ENCODE results near the gene SPDYE2B. TPM values are rescaled to one million over a fixed set of nuclear protein-coding genes. Genes with fewer than 3 reads are reported as not detected.
"Not testable (repeated sequence)": the region's sequence is repeated elsewhere in the genome, so short reads cannot be mapped to it uniquely, and the experiment has no call there.

The SPDYE2B gene
- total and polyA plus RNA-seq, 2 donors (not counting 3 experiments of a cell fraction or from before 2014, with no cell fraction given) = not detected

- H3K36me3 ChIP-seq (ENCODE audit: control insufficient read depth in 2 of 2, extremely low read depth in 1 of 2, insufficient read depth in 2 of 2, low read length in 2 of 2); H3K9ac ChIP-seq (replicated peaks; ENCODE audit: extremely low read depth, insufficient read depth, low read length); H3K9me1 ChIP-seq (replicated peaks; ENCODE audit: control insufficient read depth, extremely low read depth, insufficient read depth, low read length); H3K9me3 ChIP-seq (replicated peaks; ENCODE audit: control insufficient read depth, insufficient read depth, low read length); H3K79me2 ChIP-seq (ENCODE audit: control insufficient read depth, insufficient read depth, low read length); CTCF ChIA-PET; H2AFZ ChIP-seq (ENCODE audit: low read depth, low read length); FAIRE-seq; DNase-seq (ENCODE audit: low read depth, low spot score); H4K20me1 ChIP-seq (replicated peaks; ENCODE audit: control insufficient read depth, extremely low read depth, insufficient read depth, low read length); H3K27me3 ChIP-seq (ENCODE audit: control insufficient read depth in 2 of 2, insufficient read depth in 2 of 2, low read length in 2 of 2); H3K4me2 ChIP-seq (ENCODE audit: insufficient read depth, low read length); BruUV-seq (replicated peaks); H3K4me1 ChIP-seq (ENCODE audit: control insufficient read depth, extremely low read depth, insufficient read depth, low read length); intact Hi-C loops (cut with micrococcal nuclease); POLR2A ChIA-PET; H3K27ac ChIP-seq (ENCODE audit: insufficient read depth, low read depth, low read length); dilution Hi-C loops (cut with MboI; ENCODE audit: extremely low pct_ligation_motif_present, low sequenced_read_pairs): not testable (repeated sequence)
- peak overlapping the region in 1 of 3 experiments; percentile 2 for H3K4me3 ChIP-seq (replicated peaks in 1 of 3; ENCODE audit: insufficient read depth in 1 of 3, low read depth in 1 of 3, low read length in 3 of 3)
These were observed 39.5 kb downstream of the SPDYE2B start for GRCh38 chr7:102689436-102690282.

DNA sequence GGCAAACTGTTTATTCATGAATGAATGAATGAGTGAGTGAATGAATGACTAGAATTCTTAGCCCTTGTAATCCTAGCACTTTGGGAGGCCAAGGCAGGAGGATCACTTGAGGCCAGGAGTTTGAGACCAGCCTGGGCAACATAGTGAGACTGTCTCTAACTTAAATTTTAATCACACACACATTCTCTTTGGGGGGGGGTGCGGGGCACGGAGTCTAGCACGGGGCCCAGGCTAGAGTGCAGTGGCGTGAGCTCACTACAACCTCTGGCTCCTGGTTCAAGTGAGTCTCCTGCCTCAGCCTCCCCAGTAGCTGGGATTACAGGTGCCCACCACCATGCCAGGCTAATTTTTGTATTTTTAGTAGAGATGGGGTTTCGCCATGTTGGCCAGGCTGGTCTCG lies 40.5 kb downstream of the SPDYE2B start:
- H3K4me2 ChIP-seq (ENCODE audit: insufficient read depth, low read length); dilution Hi-C loops (cut with MboI; ENCODE audit: extremely low pct_ligation_motif_present, low sequenced_read_pairs); POLR2A ChIA-PET; intact Hi-C loops (cut with micrococcal nuclease); H3K4me1 ChIP-seq (ENCODE audit: control insufficient read depth, extremely low read depth, insufficient read depth, low read length); H3K9me3 ChIP-seq (replicated peaks; ENCODE audit: control insufficient read depth, insufficient read depth, low read length); H3K27me3 ChIP-seq (ENCODE audit: control insufficient read depth in 2 of 2, insufficient read depth in 2 of 2, low read length in 2 of 2); BruUV-seq (replicated peaks); H3K4me3 ChIP-seq (replicated peaks in 1 of 3; ENCODE audit: insufficient read depth in 1 of 3, low read depth in 1 of 3, low read length in 3 of 3); H3K36me3 ChIP-seq (ENCODE audit: control insufficient read depth in 2 of 2, extremely low read depth in 1 of 2, insufficient read depth in 2 of 2, low read length in 2 of 2); H3K9me1 ChIP-seq (replicated peaks; ENCODE audit: control insufficient read depth, extremely low read depth, insufficient read depth, low read length); H3K9ac ChIP-seq (replicated peaks; ENCODE audit: extremely low read depth, insufficient read depth, low read length); CTCF ChIA-PET; H3K79me2 ChIP-seq (ENCODE audit: control insufficient read depth, insufficient read depth, low read length); H4K20me1 ChIP-seq (replicated peaks; ENCODE audit: control insufficient read depth, extremely low read depth, insufficient read depth, low read length); H2AFZ ChIP-seq (ENCODE audit: low read depth, low read length); H3K27ac ChIP-seq (ENCODE audit: insufficient read depth, low read depth, low read length); DNase-seq (ENCODE audit: low read depth, low spot score); FAIRE-seq: not testable (repeated sequence)

- POLR2A ChIA-PET; H4K20me1 ChIP-seq (replicated peaks; ENCODE audit: control insufficient read depth, extremely low read depth, insufficient read depth, low read length); CTCF ChIA-PET; H3K9ac ChIP-seq (replicated peaks; ENCODE audit: extremely low read depth, insufficient read depth, low read length); H3K4me2 ChIP-seq (ENCODE audit: insufficient read depth, low read length); H3K9me3 ChIP-seq (replicated peaks; ENCODE audit: control insufficient read depth, insufficient read depth, low read length); H3K36me3 ChIP-seq (ENCODE audit: control insufficient read depth in 2 of 2, extremely low read depth in 1 of 2, insufficient read depth in 2 of 2, low read length in 2 of 2); dilution Hi-C loops (cut with MboI; ENCODE audit: extremely low pct_ligation_motif_present, low sequenced_read_pairs); H3K79me2 ChIP-seq (ENCODE audit: control insufficient read depth, insufficient read depth, low read length); FAIRE-seq; H2AFZ ChIP-seq (ENCODE audit: low read depth, low read length); H3K9me1 ChIP-seq (replicated peaks; ENCODE audit: control insufficient read depth, extremely low read depth, insufficient read depth, low read length); H3K27ac ChIP-seq (ENCODE audit: insufficient read depth, low read depth, low read length); DNase-seq (ENCODE audit: low read depth, low spot score); H3K27me3 ChIP-seq (ENCODE audit: control insufficient read depth in 2 of 2, insufficient read depth in 2 of 2, low read length in 2 of 2); BruUV-seq (replicated peaks); H3K4me1 ChIP-seq (ENCODE audit: control insufficient read depth, extremely low read depth, insufficient read depth, low read length); intact Hi-C loops (cut with micrococcal nuclease); H3K4me3 ChIP-seq (replicated peaks in 1 of 3; ENCODE audit: insufficient read depth in 1 of 3, low read depth in 1 of 3, low read length in 3 of 3): not testable (repeated sequence)
These were observed 43.9 kb downstream of the SPDYE2B start for GRCh38 chr7:102694008-102694407.

GRCh38 chr7:102695033-102695552 lies 45.0 kb downstream of the SPDYE2B start:
- H3K9ac ChIP-seq (replicated peaks; ENCODE audit: extremely low read depth, insufficient read depth, low read length); CTCF ChIA-PET; H3K9me3 ChIP-seq (replicated peaks; ENCODE audit: control insufficient read depth, insufficient read depth, low read length); dilution Hi-C loops (cut with MboI; ENCODE audit: extremely low pct_ligation_motif_present, low sequenced_read_pairs); DNase-seq (ENCODE audit: low read depth, low spot score); H4K20me1 ChIP-seq (replicated peaks; ENCODE audit: control insufficient read depth, extremely low read depth, insufficient read depth, low read length); H3K4me1 ChIP-seq (ENCODE audit: control insufficient read depth, extremely low read depth, insufficient read depth, low read length); intact Hi-C loops (cut with micrococcal nuclease); POLR2A ChIA-PET; H3K9me1 ChIP-seq (replicated peaks; ENCODE audit: control insufficient read depth, extremely low read depth, insufficient read depth, low read length); H2AFZ ChIP-seq (ENCODE audit: low read depth, low read length); H3K4me3 ChIP-seq (replicated peaks in 1 of 3; ENCODE audit: insufficient read depth in 1 of 3, low read depth in 1 of 3, low read length in 3 of 3); H3K79me2 ChIP-seq (ENCODE audit: control insufficient read depth, insufficient read depth, low read length); H3K27me3 ChIP-seq (ENCODE audit: control insufficient read depth in 2 of 2, insufficient read depth in 2 of 2, low read length in 2 of 2); BruUV-seq (replicated peaks); FAIRE-seq; H3K27ac ChIP-seq (ENCODE audit: insufficient read depth, low read depth, low read length); H3K4me2 ChIP-seq (ENCODE audit: insufficient read depth, low read length); H3K36me3 ChIP-seq (ENCODE audit: control insufficient read depth in 2 of 2, extremely low read depth in 1 of 2, insufficient read depth in 2 of 2, low read length in 2 of 2): not testable (repeated sequence)

All from endothelial cell of umbilical vein (primary cell).